Liver (tissue), 9 donors: ENCODE data around the gene NEUROD1. TPM values are rescaled to one million over a fixed set of nuclear protein-coding genes. Genes with fewer than 3 reads are reported as not detected.

ENCODE experiments used
- DNase-seq: peaks from one replicate; pipeline ENCODE4 v3.0.0-alpha.2; 2017; ENCODE audit warnings: low spot score
- H3K27ac ChIP-seq, 2 donors: one replicate each; pipeline ENCODE4 v1.7.0; 2013; ENCODE audit warnings: inconsistent platforms in 2 of 2, low read length in 2 of 2, control low read depth in 1 of 2, low read depth in 1 of 2, mild to moderate bottlenecking in 1 of 2
- H3K27me3 ChIP-seq, 4 donors: one replicate each; pipeline versions ENCODE4 v1.6.1 to v1.7.0; 2013; ENCODE audit warnings: low read length in 3 of 4, inconsistent platforms in 1 of 4, mild to moderate bottlenecking in 1 of 4, moderate library complexity in 1 of 4; ENCODE audit not compliant: control insufficient read depth in 4 of 4, insufficient read depth in 4 of 4
- H3K36me3 ChIP-seq, 4 donors: one replicate each; pipeline versions ENCODE4 v1.6.1 to v1.7.0; 2013; ENCODE audit warnings: low read length in 3 of 4, mild to moderate bottlenecking in 3 of 4, low read depth in 1 of 4, moderate library complexity in 1 of 4; ENCODE audit not compliant: control insufficient read depth in 4 of 4, insufficient read depth in 3 of 4
- H3K4me1 ChIP-seq, 4 donors: one replicate each; pipeline versions ENCODE4 v1.6.1 to v1.7.0; 2013; ENCODE audit warnings: low read length in 3 of 4, mild to moderate bottlenecking in 3 of 4, moderate library complexity in 1 of 4; ENCODE audit not compliant: control insufficient read depth in 4 of 4, insufficient read depth in 4 of 4
- H3K4me3 ChIP-seq, 3 donors: one replicate each; pipeline versions ENCODE4 v1.6.1 to v1.7.0; 2013; ENCODE audit warnings: low read length in 3 of 3, control low read depth in 1 of 3, low read depth in 1 of 3, mild to moderate bottlenecking in 1 of 3
- H3K9ac ChIP-seq, 2 donors: one replicate each; pipeline ENCODE4 v1.7.0; 2013; ENCODE audit warnings: low read length in 2 of 2, mild to moderate bottlenecking in 2 of 2, moderate library complexity in 2 of 2, control low read depth in 1 of 2, low read depth in 1 of 2
- H3K9me3 ChIP-seq, 4 donors: one replicate each; pipeline versions ENCODE4 v1.6.1 to v1.7.0; 2013; ENCODE audit warnings: low read length in 3 of 4; ENCODE audit not compliant: control insufficient read depth in 4 of 4
- EGR1 ChIP-seq, 2 donors: IDR thresholded peaks; 2 replicates each; pipeline ENCODE4 v1.6.1; 2016 to 2018; ENCODE audit warnings: antibody characterized with exemption in 2 of 2, low read depth in 2 of 2
- FOXA1 ChIP-seq: IDR thresholded peaks from 2 replicates; pipeline ENCODE4 v1.6.1; 2016; ENCODE audit warnings: antibody characterized with exemption
- FOXA2 ChIP-seq: IDR thresholded peaks from 2 replicates; pipeline ENCODE4 v1.6.1; 2016; ENCODE audit warnings: antibody characterized with exemption
- GABPA ChIP-seq, 2 donors: IDR thresholded peaks in 1 of 2; conservative IDR thresholded peaks in 1 of 2; 2 replicates each; pipeline ENCODE4 v1.6.1; 2016; ENCODE audit warnings: antibody characterized with exemption in 2 of 2, mild to moderate bottlenecking in 1 of 2, moderate library complexity in 1 of 2
- HNF4A ChIP-seq, 2 donors: conservative IDR thresholded peaks; 2 replicates each; pipeline ENCODE4 v1.6.1; 2016; ENCODE audit warnings: antibody characterized with exemption in 2 of 2, mild to moderate bottlenecking in 2 of 2
- HNF4G ChIP-seq: IDR thresholded peaks from 2 replicates; pipeline ENCODE4 v1.6.1; 2016; ENCODE audit warnings: antibody characterized with exemption
- JUND ChIP-seq, 2 donors: IDR thresholded peaks; 2 replicates each; pipeline ENCODE4 v1.6.1; 2016; ENCODE audit warnings: antibody characterized with exemption in 2 of 2
- NR2F2 ChIP-seq: IDR thresholded peaks from 2 replicates; pipeline ENCODE4 v1.6.1; 2016; ENCODE audit warnings: antibody characterized with exemption
- RAD21 ChIP-seq, 2 donors: IDR thresholded peaks; 2 replicates each; pipeline ENCODE4 v1.6.1; 2016; ENCODE audit warnings: antibody characterized with exemption in 2 of 2, mild to moderate bottlenecking in 2 of 2
- RXRA ChIP-seq, 2 donors: IDR thresholded peaks; 2 replicates each; pipeline ENCODE4 v1.6.1; 2017 to 2018; ENCODE audit warnings: antibody characterized with exemption in 2 of 2, mild to moderate bottlenecking in 1 of 2
- SP1 ChIP-seq: IDR thresholded peaks from 2 replicates; pipeline ENCODE4 v1.6.1; 2018; ENCODE audit warnings: antibody characterized with exemption, mild to moderate bottlenecking
- TAF1 ChIP-seq: conservative IDR thresholded peaks from 2 replicates; pipeline ENCODE4 v1.6.1; 2016; ENCODE audit warnings: antibody characterized with exemption, mild to moderate bottlenecking
- YY1 ChIP-seq: IDR thresholded peaks from 2 replicates; pipeline ENCODE4 v1.6.1; 2016; ENCODE audit warnings: antibody characterized with exemption, mild to moderate bottlenecking
- WGBS: extraction: QIAGEN DNeasy Blood & Tissue Kit; methylation state at CpG from one replicate; pipeline ENCODE4 v1.1.7; 2013; 5-methylcytosine and 5-hydroxymethylcytosine counted together
- polyA plus RNA-seq, 2 donors: library from polyadenylated mRNA; stranded (reverse) in 1 of 2; unstranded in 1 of 2; fragments of 200-250 nt in 1 of 2; fragments of >200 nt in 1 of 2; fragmentation: Nextera tagmentation in 1 of 2; extraction: Ambion mirVana in 1 of 2; gene quantifications; one replicate each; pipeline versions ENCODE4 v1.2.1 to v1.2.3, GENCODE V29; 2013 to 2015
- total RNA-seq, 2 donors: library from RNA; depleted of rRNA; stranded (reverse); fragments of >200 nt; gene quantifications; one replicate each; pipeline ENCODE4 v1.2.3, GENCODE V29; 2014
- TF ChIP-seq, protein P1 (sequence below): IDR thresholded peaks from 2 replicates; pipeline ENCODE4 v1.6.1; 2016; ENCODE audit warnings: antibody characterized with exemption, mild to moderate bottlenecking
- TF ChIP-seq, protein P2 (sequence below): IDR thresholded peaks from 2 replicates; pipeline ENCODE4 v1.6.1; 2016; ENCODE audit warnings: antibody characterized with exemption
- TF ChIP-seq, protein P3 (sequence below): IDR thresholded peaks from 2 replicates; pipeline ENCODE4 v1.6.1; 2016; ENCODE audit warnings: antibody characterized with exemption
- TF ChIP-seq, protein P4 (sequence below): fragments of 150-350 bp; IDR thresholded peaks from 2 replicates; pipeline ENCODE4 v1.5.1; 2017; ENCODE audit warnings: improper control_type of control experiment, low read depth, low read length; ENCODE audit not compliant: missing input control
- TF ChIP-seq, protein P5 (sequence below): IDR thresholded peaks from 2 replicates; pipeline ENCODE4 v1.6.1; 2016; ENCODE audit warnings: antibody characterized with exemption
- donor health status: healthy.
- donor health status: healthy.
- donor health status: healthy.
- donor health status: healthy.
- donor health status: healthy.

Gene NEUROD1
- total and polyA plus RNA-seq, 4 donors = not detected

DNA sequence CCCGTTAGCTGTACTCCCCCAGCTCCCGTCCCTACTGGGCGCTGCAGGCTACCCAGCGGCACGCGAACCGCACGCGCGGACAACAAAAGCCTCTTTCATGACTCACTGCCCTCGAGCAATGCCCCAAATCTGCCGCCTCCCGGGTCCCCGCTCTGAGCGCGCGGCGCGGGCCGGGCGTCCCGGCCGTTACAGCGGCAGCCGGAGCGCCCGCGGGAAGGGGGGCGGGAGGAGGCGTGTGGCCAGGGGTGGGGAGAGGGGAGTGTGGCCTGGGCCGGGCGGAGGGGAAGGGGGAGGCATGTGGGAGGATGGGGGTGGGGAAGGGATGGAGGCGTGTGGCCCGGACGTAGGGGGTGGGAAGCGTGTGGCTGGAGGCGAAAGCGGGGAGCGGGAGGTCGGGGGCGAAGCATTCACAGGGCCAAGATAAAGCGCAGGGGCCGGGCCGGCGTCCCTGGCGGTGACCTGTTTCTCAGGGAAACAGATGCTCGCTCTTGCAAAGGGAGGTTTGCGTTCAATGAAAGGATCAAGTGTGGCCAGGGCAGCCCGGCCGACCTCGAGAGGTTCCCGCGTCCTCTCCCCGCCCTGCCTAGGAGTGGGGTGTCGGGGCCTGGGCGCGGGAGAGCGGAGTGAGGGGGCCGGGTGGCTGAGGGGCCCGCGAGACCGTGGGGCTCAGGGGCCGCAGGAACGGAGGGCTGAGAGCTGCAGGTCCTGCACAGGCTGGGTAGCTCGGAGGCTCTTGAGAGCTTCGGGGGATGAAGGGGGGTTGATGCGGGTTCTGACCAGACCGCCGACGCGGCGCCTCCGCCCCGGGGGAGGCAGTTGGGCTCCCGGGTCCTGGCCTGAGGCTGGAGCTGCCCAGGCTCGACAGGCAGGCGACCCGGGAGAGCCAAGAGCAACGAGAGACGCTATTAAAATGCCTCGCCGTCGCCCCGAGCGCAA is 3.5 kb upstream of the NEUROD1 start:
- peaks cover 3 to 15% (median 6%) of the 10 kb centered on the region in 4 donors for H3K4me1 ChIP-seq
- 3% methylated on average over 85 of the region's 85 CpGs for WGBS

More for the DNA sequence above, 3.5 kb upstream of the NEUROD1 start:
- H3K9ac ChIP-seq = no peak overlapping the region
- peaks cover 0 to 5% (median 0%) of the 10 kb centered on the region in 4 donors for H3K9me3 ChIP-seq
- H3K4me3 ChIP-seq = no peak overlapping the region
- TF ChIP-seq YY1 (no peak), EGR1 (IDR thresholded peaks at IDR 0.05; ENCODE audit: low read depth in 2 of 2) (no peak), JUND (IDR thresholded peaks at IDR 0.05) (no peak), SP1 (no peak), FOXA2 (no peak), HNF4A (conservative IDR thresholded peaks at IDR 0.05) (no peak), RAD21 (IDR thresholded peaks at IDR 0.05) (no peak), HNF4G (no peak), RXRA (IDR thresholded peaks at IDR 0.05) (no peak), GABPA (IDR thresholded peaks at IDR 0.05 in 1 of 2, conservative IDR thresholded peaks at IDR 0.05 in 1 of 2) (no peak), TAF1 (no peak), FOXA1 (no peak), NR2F2 (no peak)
- TF ChIP-seq, protein P1, sequence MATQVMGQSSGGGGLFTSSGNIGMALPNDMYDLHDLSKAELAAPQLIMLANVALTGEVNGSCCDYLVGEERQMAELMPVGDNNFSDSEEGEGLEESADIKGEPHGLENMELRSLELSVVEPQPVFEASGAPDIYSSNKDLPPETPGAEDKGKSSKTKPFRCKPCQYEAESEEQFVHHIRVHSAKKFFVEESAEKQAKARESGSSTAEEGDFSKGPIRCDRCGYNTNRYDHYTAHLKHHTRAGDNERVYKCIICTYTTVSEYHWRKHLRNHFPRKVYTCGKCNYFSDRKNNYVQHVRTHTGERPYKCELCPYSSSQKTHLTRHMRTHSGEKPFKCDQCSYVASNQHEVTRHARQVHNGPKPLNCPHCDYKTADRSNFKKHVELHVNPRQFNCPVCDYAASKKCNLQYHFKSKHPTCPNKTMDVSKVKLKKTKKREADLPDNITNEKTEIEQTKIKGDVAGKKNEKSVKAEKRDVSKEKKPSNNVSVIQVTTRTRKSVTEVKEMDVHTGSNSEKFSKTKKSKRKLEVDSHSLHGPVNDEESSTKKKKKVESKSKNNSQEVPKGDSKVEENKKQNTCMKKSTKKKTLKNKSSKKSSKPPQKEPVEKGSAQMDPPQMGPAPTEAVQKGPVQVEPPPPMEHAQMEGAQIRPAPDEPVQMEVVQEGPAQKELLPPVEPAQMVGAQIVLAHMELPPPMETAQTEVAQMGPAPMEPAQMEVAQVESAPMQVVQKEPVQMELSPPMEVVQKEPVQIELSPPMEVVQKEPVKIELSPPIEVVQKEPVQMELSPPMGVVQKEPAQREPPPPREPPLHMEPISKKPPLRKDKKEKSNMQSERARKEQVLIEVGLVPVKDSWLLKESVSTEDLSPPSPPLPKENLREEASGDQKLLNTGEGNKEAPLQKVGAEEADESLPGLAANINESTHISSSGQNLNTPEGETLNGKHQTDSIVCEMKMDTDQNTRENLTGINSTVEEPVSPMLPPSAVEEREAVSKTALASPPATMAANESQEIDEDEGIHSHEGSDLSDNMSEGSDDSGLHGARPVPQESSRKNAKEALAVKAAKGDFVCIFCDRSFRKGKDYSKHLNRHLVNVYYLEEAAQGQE = no peak
- TF ChIP-seq, protein P2, sequence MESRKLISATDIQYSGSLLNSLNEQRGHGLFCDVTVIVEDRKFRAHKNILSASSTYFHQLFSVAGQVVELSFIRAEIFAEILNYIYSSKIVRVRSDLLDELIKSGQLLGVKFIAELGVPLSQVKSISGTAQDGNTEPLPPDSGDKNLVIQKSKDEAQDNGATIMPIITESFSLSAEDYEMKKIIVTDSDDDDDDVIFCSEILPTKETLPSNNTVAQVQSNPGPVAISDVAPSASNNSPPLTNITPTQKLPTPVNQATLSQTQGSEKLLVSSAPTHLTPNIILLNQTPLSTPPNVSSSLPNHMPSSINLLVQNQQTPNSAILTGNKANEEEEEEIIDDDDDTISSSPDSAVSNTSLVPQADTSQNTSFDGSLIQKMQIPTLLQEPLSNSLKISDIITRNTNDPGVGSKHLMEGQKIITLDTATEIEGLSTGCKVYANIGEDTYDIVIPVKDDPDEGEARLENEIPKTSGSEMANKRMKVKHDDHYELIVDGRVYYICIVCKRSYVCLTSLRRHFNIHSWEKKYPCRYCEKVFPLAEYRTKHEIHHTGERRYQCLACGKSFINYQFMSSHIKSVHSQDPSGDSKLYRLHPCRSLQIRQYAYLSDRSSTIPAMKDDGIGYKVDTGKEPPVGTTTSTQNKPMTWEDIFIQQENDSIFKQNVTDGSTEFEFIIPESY = no peak
- TF ChIP-seq, protein P3, sequence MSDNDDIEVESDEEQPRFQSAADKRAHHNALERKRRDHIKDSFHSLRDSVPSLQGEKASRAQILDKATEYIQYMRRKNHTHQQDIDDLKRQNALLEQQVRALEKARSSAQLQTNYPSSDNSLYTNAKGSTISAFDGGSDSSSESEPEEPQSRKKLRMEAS = no peak
- TF ChIP-seq, protein P4, sequence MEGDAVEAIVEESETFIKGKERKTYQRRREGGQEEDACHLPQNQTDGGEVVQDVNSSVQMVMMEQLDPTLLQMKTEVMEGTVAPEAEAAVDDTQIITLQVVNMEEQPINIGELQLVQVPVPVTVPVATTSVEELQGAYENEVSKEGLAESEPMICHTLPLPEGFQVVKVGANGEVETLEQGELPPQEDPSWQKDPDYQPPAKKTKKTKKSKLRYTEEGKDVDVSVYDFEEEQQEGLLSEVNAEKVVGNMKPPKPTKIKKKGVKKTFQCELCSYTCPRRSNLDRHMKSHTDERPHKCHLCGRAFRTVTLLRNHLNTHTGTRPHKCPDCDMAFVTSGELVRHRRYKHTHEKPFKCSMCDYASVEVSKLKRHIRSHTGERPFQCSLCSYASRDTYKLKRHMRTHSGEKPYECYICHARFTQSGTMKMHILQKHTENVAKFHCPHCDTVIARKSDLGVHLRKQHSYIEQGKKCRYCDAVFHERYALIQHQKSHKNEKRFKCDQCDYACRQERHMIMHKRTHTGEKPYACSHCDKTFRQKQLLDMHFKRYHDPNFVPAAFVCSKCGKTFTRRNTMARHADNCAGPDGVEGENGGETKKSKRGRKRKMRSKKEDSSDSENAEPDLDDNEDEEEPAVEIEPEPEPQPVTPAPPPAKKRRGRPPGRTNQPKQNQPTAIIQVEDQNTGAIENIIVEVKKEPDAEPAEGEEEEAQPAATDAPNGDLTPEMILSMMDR = no peak
- TF ChIP-seq, protein P5, sequence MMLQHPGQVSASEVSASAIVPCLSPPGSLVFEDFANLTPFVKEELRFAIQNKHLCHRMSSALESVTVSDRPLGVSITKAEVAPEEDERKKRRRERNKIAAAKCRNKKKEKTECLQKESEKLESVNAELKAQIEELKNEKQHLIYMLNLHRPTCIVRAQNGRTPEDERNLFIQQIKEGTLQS = no peak
- H3K27me3 ChIP-seq = peaks cover 7 to 33% (median 11%) of the 10 kb centered on the region in 4 donors
- DNase-seq = no peak
- H3K27ac ChIP-seq = no peak overlapping the region
- H3K36me3 ChIP-seq = no peaks in the 10 kb centered on the region
